NB4 (cell line): Measurements from ENCODE around the gene CDKN2AIPNL.

Experiments used
- DNase-seq: peaks from one replicate; pipeline ENCODE4 v3.0.0; 2010; ENCODE audit warnings: low read depth
- H3K4me3 ChIP-seq: one replicate; pipeline ENCODE4 v1.5.1; 2011; ENCODE audit warnings: mild to moderate bottlenecking, low read depth, low read length, moderate library complexity
- MYC ChIP-seq: IDR thresholded peaks from 2 replicates; pipeline ENCODE4 v1.6.1; 2011; ENCODE audit warnings: low read depth, low read length
- POLR2A ChIP-seq: IDR thresholded peaks from 2 replicates; pipeline ENCODE4 v1.6.1; 2011; ENCODE audit warnings: mild to moderate bottlenecking; ENCODE audit not compliant: insufficient read length; ENCODE audit errors: extremely low read depth
- TF ChIP-seq, protein P1 (sequence below): IDR thresholded peaks from 2 replicates; pipeline ENCODE4 v1.6.1; 2011; ENCODE audit warnings: low read depth, low read length
- TF ChIP-seq, protein P2 (sequence below): IDR thresholded peaks from one replicate; pipeline ENCODE4 v1.5.1; 2012; ENCODE audit warnings: low read depth, low read length

The CDKN2AIPNL gene, protein sequence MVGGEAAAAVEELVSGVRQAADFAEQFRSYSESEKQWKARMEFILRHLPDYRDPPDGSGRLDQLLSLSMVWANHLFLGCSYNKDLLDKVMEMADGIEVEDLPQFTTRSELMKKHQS

DNA sequence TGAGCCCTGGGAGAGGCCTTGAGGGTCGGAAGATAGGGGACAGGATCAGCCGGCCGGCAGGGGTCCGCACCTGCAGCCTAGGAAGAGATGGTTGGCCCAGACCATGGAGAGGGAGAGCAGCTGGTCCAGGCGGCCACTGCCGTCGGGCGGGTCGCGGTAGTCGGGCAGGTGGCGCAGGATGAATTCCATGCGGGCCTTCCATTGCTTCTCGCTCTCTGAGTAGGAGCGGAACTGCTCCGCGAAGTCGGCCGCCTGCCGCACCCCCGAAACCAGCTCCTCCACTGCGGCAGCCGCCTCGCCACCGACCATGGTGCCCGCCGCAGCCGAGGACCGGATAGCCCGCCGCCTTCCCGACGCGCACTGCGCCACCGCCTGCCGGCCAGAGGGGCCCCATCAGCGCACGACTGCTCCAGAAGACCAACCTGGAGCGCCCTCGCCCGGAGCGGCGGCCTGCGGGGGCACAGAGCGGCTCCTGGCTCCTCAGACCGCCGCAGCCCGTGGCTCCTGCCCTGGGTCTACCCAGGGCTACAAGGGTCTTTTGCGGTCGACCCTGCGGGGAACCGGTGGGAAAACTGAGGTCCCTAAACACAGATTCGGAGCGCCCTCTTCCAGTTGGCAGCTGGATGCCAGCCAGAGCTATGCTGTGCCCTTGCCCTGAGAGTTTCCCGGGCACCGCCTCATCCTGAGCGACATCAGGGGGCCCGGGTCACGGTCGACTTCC, at the start of gene CDKN2AIPNL:
CDKN2AIPNL (minus strand) TSS at position 336 of the 721 bp plus-strand sequence; CDS start at position 309, 27 bp downstream.
- DNase-seq = peak; percentile 92
- peak; percentile 79 for TF ChIP-seq POLR2A
- TF ChIP-seq MYC = peak; percentile 78
- TF ChIP-seq, protein P1, sequence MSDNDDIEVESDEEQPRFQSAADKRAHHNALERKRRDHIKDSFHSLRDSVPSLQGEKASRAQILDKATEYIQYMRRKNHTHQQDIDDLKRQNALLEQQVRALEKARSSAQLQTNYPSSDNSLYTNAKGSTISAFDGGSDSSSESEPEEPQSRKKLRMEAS = peak; percentile 75
- TF ChIP-seq, protein P2, sequence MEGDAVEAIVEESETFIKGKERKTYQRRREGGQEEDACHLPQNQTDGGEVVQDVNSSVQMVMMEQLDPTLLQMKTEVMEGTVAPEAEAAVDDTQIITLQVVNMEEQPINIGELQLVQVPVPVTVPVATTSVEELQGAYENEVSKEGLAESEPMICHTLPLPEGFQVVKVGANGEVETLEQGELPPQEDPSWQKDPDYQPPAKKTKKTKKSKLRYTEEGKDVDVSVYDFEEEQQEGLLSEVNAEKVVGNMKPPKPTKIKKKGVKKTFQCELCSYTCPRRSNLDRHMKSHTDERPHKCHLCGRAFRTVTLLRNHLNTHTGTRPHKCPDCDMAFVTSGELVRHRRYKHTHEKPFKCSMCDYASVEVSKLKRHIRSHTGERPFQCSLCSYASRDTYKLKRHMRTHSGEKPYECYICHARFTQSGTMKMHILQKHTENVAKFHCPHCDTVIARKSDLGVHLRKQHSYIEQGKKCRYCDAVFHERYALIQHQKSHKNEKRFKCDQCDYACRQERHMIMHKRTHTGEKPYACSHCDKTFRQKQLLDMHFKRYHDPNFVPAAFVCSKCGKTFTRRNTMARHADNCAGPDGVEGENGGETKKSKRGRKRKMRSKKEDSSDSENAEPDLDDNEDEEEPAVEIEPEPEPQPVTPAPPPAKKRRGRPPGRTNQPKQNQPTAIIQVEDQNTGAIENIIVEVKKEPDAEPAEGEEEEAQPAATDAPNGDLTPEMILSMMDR = peak; percentile 63
- H3K4me3 ChIP-seq = peak within 1 kb of the TSS; percentile 92

DNA sequence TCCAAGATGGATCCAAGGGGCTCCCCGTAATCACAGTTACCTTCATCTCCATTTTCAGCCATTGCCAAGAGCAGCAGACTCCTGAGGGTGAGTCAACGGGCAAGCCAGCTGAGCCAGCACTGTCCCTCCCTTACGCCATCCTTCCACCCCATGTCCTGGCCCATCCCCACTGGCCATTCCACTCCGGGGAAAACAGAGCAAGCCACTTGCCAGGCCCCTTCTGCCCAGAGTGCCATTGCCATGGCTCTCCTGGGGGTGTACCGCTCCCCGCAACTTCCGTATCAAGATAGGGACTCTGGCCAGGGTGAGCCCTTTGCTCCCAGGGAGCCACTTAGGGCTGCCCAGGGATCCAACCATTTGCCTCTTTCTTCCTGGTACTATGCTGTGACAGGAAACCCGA, 48.9 kb upstream of the CDKN2AIPNL start:
- TF ChIP-seq, protein P1 = no peak
- TF ChIP-seq MYC (no peak), POLR2A (no peak)
- TF ChIP-seq, protein P2 = no peak
- DNase-seq = no peak

DNA sequence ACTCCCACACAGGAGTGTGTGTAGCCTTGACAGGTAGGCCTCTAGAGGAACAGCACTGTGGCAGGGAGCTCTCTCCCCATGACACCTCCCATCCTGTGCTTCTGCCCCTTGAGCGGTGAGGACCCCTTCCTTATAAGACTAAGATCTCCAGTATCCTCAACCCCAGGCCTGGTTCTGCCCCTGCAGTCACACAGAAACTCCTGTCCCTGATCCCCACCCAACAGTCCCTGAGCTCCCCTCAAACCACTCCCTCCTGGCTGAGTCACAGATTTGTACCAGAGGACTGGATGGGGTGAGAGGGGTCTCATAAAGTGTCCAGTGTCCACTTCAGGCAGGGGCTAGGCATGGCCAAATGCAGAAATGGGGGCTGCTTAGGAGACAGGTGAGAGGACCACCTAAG, 47.8 kb upstream of the CDKN2AIPNL start:
- no peak for DNase-seq
- TF ChIP-seq, protein P1 = no peak
- TF ChIP-seq, protein P2 = no peak
- no peak for TF ChIP-seq MYC
- no peak for TF ChIP-seq POLR2A
- H3K4me3 ChIP-seq = no peak overlapping the region

More for the DNA sequence above, 48.9 kb upstream of the CDKN2AIPNL start:
- H3K4me3 ChIP-seq = no peak overlapping the region

DNA sequence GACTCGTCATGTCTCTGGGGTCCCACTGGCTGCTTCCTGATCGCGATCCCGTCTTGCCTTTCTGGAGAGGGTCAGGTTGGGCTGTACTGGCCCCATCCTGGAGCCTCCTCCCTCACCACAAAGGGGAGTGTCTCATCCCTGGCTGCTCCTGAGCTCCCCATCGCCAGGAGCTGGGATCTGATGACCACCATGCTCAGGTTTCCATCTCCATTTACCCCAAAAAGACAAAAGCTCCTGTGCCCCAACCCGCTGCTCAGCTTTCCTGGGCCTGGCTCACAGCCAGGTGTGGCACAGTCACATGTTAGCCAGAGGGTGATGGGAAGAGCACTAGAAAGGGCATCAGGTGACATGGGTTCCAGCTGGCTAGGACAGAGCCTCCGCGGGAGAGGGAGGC, 47.3 kb upstream of the CDKN2AIPNL start:
- no peak overlapping the region for H3K4me3 ChIP-seq
- TF ChIP-seq POLR2A = no peak
- TF ChIP-seq MYC = no peak
- TF ChIP-seq, protein P1 = no peak
- TF ChIP-seq, protein P2 = no peak
- DNase-seq = no peak

DNA sequence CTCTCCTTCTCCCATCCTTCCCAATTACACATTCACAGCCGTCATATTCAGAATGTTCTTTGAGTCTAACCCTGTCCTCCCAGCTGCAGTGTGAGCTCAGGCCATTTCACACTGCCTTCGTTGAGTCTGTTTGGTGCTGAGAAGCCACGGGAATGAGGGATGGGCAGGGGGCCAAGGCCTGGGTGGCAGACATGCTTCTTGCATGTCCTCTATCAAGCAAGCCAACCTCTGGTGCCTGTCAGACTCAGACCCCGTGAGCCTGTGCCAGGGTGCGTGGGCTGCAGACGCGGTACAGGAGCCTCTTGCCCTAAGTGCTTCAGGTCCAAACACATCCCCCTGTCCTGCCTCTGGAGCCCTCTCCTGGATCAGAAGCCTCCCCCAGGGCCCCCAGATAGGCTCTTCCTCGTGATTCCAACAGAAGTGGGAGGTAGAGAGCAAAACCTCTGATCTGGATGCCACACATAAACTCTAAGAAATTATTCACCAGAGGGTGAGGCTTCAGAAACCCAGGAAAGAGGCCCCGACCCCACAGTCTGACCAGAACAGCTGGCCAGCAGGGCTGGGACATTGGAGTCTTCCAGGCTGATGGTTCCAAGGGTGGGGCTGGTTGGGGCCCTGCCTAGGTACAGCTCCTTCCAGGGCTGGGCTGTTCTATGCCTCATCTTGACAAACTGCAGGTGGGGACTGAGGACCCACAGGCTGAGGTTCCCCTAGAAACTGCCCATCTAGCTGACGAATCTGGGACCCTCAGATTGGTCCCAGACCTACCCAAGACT, 46.7 kb upstream of the CDKN2AIPNL start:
- no peak overlapping the region for H3K4me3 ChIP-seq
- no peak for DNase-seq
- no peak for TF ChIP-seq MYC
- TF ChIP-seq, protein P1 = no peak
- TF ChIP-seq POLR2A = no peak
- TF ChIP-seq, protein P2 = no peak
